Right atrium auricular region (tissue), 2 donors: Measurements from ENCODE around the gene VASN. TPM values are rescaled to one million over a fixed set of nuclear protein-coding genes. Genes with fewer than 3 reads are reported as not detected.
A peak's percentile ranks its signal among the peaks of the same experiment; 100 is the strongest.

Experiments used
- DNase-seq: peaks from one replicate; pipeline ENCODE4 v3.0.0-alpha.2; 2019; ENCODE audit warnings: low spot score
- H3K27ac ChIP-seq, 2 donors: fragments of 200-600 bp; sonication (generic); 1 replicate in 1 of 2; 2 replicates in 1 of 2; pipeline ENCODE4 v1.5.1; 2016 to 2019
- H3K27me3 ChIP-seq, 2 donors: fragments of 200-600 bp; sonication (generic); one replicate each; pipeline versions ENCODE4 v1.5.1 to v1.6.0; 2017 to 2019
- H3K36me3 ChIP-seq: fragments of 200-600 bp; sonication (generic); one replicate; pipeline ENCODE4 v1.5.1; 2016
- H3K4me1 ChIP-seq, 2 donors: fragments of 200-600 bp; sonication (generic); one replicate each; pipeline versions ENCODE4 v1.5.1 to v1.6.0; 2017 to 2019
- H3K4me3 ChIP-seq, 2 donors: fragments of 200-600 bp; sonication (generic); 1 replicate in 1 of 2; 2 replicates in 1 of 2; pipeline ENCODE4 v1.5.1; 2017 to 2019; ENCODE audit warnings: mild to moderate bottlenecking in 1 of 2, moderate library complexity in 1 of 2
- H3K9me3 ChIP-seq, 2 donors: fragments of 200-600 bp; sonication (generic); one replicate each; pipeline ENCODE4 v1.5.1; 2019
- total RNA-seq, 2 donors: library from RNA; depleted of rRNA; stranded (reverse); fragments of >200 nt; gene quantifications; one replicate each; pipeline ENCODE4 v1.1.0, GENCODE V29; 2016
- TF ChIP-seq, protein P1 (sequence below), 2 donors: fragments of 200-600 bp; sonication (generic); IDR thresholded peaks; one replicate each; pipeline ENCODE4 v1.5.1; 2019; ENCODE audit warnings: antibody characterized with exemption in 2 of 2

VASN gene
- total RNA-seq, 2 donors from 2014 or later: 17.9 to 39.0 TPM

DNA sequence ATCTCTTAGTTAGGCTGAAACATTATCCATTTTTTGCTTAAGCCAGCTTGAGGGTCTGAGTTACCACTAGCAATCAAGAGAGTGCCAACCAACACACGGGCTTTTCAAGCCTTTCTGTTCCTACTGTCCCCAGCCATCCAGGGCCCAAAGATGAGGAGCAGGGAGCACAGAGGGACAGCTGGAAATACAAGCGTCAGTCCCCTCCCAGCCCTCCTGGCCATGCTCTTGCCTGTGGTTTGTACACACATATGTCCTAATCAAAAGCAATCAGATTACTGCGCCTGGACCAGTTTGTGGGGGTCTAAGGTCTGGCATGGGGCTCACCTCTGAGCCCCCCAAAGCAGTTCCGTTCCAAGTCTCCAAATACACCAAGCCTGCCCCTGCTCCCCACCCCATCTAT is 41.2 kb downstream of the VASN start:
- TF ChIP-seq, protein P1, sequence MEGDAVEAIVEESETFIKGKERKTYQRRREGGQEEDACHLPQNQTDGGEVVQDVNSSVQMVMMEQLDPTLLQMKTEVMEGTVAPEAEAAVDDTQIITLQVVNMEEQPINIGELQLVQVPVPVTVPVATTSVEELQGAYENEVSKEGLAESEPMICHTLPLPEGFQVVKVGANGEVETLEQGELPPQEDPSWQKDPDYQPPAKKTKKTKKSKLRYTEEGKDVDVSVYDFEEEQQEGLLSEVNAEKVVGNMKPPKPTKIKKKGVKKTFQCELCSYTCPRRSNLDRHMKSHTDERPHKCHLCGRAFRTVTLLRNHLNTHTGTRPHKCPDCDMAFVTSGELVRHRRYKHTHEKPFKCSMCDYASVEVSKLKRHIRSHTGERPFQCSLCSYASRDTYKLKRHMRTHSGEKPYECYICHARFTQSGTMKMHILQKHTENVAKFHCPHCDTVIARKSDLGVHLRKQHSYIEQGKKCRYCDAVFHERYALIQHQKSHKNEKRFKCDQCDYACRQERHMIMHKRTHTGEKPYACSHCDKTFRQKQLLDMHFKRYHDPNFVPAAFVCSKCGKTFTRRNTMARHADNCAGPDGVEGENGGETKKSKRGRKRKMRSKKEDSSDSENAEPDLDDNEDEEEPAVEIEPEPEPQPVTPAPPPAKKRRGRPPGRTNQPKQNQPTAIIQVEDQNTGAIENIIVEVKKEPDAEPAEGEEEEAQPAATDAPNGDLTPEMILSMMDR (IDR thresholded peaks at IDR 0.05): no peak
- Histone ChIP-seq H3K27ac (no peak overlapping the region), H3K9me3 (no peaks in the 10 kb centered on the region), H3K27me3 (no peaks in the 10 kb centered on the region), H3K4me3 (no peak overlapping the region), H3K36me3 (no peaks in the 10 kb centered on the region), H3K4me1 (peaks cover 0 to 61% of the 10 kb centered on the region in 2 donors)
- no peak for DNase-seq

DNA sequence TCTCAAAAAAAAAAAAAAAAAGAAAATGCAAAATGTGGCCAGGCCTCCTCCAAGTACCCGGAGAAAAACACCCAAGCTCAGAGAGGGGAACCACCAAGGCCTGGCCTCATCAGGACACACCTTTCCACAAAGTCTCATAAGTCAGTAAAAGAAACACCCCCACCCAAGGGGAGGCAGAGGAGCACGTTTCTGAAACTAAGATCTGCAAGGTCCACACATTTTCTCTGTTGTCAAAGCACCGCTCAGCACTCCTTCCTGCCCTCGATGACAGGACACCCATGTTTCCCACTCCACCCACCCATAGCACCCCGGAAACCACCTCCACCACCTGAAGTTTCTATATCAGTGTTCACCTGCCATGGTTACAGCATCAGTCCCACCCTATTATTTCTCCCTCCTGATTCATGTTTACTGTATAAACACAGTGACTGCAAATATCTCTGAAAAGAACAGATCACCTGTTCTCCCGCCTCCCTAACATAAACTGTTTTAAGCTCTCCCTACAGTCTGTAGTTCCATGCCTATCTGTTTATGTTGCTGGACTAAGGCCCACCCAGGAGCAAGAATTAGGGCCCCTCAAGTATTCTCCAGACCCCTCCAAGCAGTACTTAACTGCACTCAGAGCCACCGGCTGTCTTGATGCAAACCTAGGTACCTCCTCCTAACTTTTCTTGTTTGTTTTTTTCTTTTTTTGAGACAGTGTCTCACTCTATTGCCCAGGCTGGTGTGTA is 42.7 kb downstream of the VASN start:
- H3K4me1 ChIP-seq: peaks cover 0 to 46% of the 10 kb centered on the region in 2 donors
- TF ChIP-seq, protein P1 (IDR thresholded peaks at IDR 0.05): no peak
- no peaks in the 10 kb centered on the region for H3K36me3 ChIP-seq
- DNase-seq: no peak
- H3K4me3 ChIP-seq: no peak overlapping the region
- no peaks in the 10 kb centered on the region for H3K9me3 ChIP-seq
- no peaks in the 10 kb centered on the region for H3K27me3 ChIP-seq
- H3K27ac ChIP-seq: no peak overlapping the region

DNA sequence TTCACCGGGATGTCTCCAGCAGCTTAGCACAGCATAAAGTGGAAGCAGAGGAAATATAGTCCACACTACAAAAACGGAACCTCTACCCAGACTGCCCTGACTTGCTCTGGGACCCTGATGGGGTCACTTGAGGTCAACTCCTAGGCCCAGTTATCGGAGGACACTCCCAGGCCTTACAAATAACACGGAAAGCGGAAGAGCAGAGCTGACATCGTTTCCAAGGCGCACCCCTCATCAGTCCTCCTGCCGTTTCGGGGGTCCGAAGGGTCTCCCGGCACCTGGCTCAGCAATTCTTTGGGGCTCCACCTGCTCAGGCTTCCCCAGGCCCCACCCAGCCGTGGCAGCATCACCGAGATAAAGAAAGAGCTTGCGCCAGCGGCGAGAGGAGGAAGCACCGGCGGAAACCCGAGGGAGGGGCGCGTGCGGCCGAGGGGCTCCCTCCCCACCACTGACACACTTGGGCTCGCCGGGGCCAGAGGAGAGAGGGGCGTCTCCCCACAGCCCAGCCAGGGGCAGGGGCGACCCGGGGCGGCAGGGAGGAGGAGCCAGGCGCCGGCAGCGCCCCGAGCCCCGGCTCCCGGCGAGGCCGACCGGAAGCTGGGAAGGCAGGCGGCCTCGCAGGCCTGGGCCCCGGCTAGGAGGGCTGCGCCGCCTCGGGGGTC is 44.0 kb downstream of the VASN start:
- peaks cover 0 to 36% of the 10 kb centered on the region in 2 donors for H3K4me1 ChIP-seq
- H3K27me3 ChIP-seq: no peaks in the 10 kb centered on the region
- H3K4me3 ChIP-seq: peak overlapping the region; percentile 80 to 99
- TF ChIP-seq, protein P1 (IDR thresholded peaks at IDR 0.05): no peak
- H3K36me3 ChIP-seq: no peaks in the 10 kb centered on the region
- no peak for DNase-seq
- peak overlapping the region; percentile 76 to 83 for H3K27ac ChIP-seq
- H3K9me3 ChIP-seq: no peaks in the 10 kb centered on the region

DNA sequence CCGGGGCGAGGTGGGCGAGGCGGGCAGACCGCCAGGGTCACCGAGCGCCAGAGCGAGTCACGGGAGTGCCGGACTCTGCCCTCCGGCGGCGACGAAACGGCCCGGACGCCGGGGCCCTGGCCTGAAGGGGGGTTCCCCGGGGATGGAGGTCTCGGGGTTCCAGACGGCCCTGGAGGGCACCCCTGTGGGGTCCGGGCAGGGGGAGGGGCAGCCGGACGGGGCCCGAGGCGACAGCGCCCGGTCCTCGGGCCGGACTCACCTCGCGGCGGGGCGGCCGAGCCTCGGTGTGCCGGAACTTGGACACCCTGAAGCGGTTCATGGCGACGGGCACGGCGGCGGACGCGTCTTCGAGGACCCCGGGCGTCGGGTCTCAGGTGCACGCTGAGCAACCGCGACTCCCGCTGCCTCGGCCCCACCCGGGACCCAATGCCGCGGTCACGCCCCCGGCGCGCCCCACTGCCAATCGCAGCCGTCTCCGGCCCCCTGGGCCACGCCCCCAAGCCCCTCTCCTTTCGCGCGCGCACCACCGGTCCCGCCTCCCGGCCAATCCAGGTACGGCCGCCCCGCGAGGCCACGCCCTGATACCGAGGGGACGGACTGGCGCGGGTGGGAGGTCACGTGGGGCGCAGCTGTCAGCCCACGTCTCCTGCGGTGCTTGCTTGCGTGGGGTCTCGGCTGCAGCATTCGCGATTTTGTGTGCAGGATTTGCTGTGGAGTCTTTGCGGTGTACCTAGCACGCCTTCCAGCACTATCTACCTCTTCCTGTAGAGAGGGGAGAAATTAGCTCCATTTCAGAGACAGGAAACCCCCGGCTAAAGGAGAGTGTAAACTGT is 44.8 kb downstream of the VASN start, which contains the start of gene CORO7:
CORO7 (minus strand) TSS at position 397 of the 833 bp plus-strand sequence; CDS start at position 319, 78 bp downstream.
- TF ChIP-seq, protein P1 (IDR thresholded peaks at IDR 0.05): no peak

DNA sequence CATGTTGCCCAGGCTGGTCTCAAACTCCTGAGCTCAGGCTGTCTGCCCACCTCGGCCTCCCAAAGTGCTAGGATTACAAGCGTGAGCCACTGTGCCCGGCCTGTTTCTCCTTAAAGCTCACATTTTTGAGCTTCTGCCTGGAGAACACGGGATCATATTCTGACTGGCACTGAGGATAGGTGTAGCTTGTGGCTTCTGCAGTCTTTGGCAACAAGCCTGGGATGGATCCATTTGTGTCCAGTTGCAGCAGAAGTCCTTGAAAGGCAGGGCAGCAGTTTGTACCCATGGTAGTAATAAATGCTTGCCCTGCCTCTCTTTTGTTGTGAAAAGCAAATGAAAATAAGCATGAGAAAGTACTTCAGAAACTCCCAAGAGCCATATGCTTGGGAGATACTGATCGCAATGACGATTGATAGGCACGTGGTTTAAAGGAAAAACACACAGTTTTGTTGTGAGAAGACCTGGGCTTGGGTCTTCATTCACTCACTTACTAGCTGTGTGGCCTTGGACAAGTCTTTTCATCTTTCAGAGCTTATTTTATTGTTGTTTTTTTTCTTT is 47.8 kb downstream of the VASN start:
- H3K4me1 ChIP-seq: peaks cover 0 to 18% of the 10 kb centered on the region in 2 donors
- no peak overlapping the region for H3K27ac ChIP-seq
- H3K9me3 ChIP-seq: no peaks in the 10 kb centered on the region
- no peaks in the 10 kb centered on the region for H3K27me3 ChIP-seq
- H3K36me3 ChIP-seq: no peaks in the 10 kb centered on the region
- H3K4me3 ChIP-seq: no peak overlapping the region
- no peak for DNase-seq
- TF ChIP-seq, protein P1 (IDR thresholded peaks at IDR 0.05): no peak

More for the DNA sequence above, 44.8 kb downstream of the VASN start, which contains the start of gene CORO7:
- H3K27ac ChIP-seq: peak within 1 kb of the TSS; percentile 76 to 83
- H3K4me3 ChIP-seq: peak within 1 kb of the TSS; percentile 80 to 99
- no peaks in the 10 kb centered on the region for H3K36me3 ChIP-seq
- no peaks in the 10 kb centered on the region for H3K27me3 ChIP-seq
- H3K9me3 ChIP-seq: no peaks in the 10 kb centered on the region
- DNase-seq: peak; percentile 96
- peaks cover 0 to 28% of the 10 kb centered on the region in 2 donors for H3K4me1 ChIP-seq
